Smooth muscle cell (in vitro differentiated cells): ENCODE data around the gene KMT2B. TPM values are rescaled to one million over a fixed set of nuclear protein-coding genes. Genes with fewer than 3 reads are reported as not detected.

ENCODE experiments used
- DNase-seq: peaks from one replicate; lab custom pipeline; 2025; ENCODE audit not compliant: unreplicated experiment; lab: John Stamatoyannopoulos, UW
- H2AFZ ChIP-seq: fragments of 200-600 bp; sonication (generic); 2 replicates; pipeline ENCODE4 v1.6.0; 2016; ENCODE audit warnings: antibody characterized with exemption, low read depth, mild to moderate bottlenecking
- H3F3A ChIP-seq: fragments of 200-600 bp; sonication (generic); 2 replicates; pipeline ENCODE4 v1.6.0; 2017; ENCODE audit warnings: antibody characterized with exemption, low read depth
- H3K27ac ChIP-seq: fragments of 200-600 bp; sonication (generic); 2 replicates; pipeline ENCODE4 v1.5.1; 2016; ENCODE audit warnings: low read depth, mild to moderate bottlenecking
- H3K27me3 ChIP-seq: fragments of 200-600 bp; sonication (generic); 2 replicates; pipeline ENCODE4 v1.6.1; 2016; ENCODE audit warnings: low read depth, mild to moderate bottlenecking
- H3K36me3 ChIP-seq: fragments of 200-600 bp; sonication (generic); 2 replicates; pipeline ENCODE4 v1.5.1; 2016; ENCODE audit warnings: low read depth
- H3K4me1 ChIP-seq: fragments of 200-600 bp; sonication (generic); 2 replicates; pipeline ENCODE4 v1.5.1; 2016; ENCODE audit warnings: low read depth
- H3K4me2 ChIP-seq: fragments of 200-600 bp; sonication (generic); 2 replicates; pipeline ENCODE4 v1.6.0; 2016; ENCODE audit warnings: mild to moderate bottlenecking
- H3K4me3 ChIP-seq: fragments of 200-600 bp; sonication (generic); 2 replicates; pipeline ENCODE4 v1.5.1; 2016; ENCODE audit warnings: mild to moderate bottlenecking
- H3K79me2 ChIP-seq: fragments of 200-600 bp; sonication (generic); 2 replicates; pipeline ENCODE4 v1.6.0; 2016; ENCODE audit warnings: low read depth, mild to moderate bottlenecking
- H3K9ac ChIP-seq: fragments of 200-600 bp; sonication (generic); 2 replicates; pipeline ENCODE4 v1.6.0; 2016; ENCODE audit warnings: low read depth
- H3K9me3 ChIP-seq: fragments of 200-600 bp; sonication (generic); replicated peaks from 2 replicates; pipeline ENCODE4 v1.5.1; 2016; ENCODE audit warnings: low read depth
- H4K20me1 ChIP-seq: fragments of 200-600 bp; sonication (generic); 2 replicates; pipeline ENCODE4 v1.6.0; 2016; ENCODE audit warnings: low read depth
- CTCF ChIP-seq: fragments of 200-600 bp; sonication (generic); IDR thresholded peaks from 2 replicates; pipeline ENCODE4 v1.5.1; 2017; ENCODE audit warnings: borderline replicate concordance, mild to moderate bottlenecking, antibody characterized with exemption; ENCODE audit not compliant: insufficient read depth, poor library complexity, severe bottlenecking
- WGBS: methylation state at CpG from one replicate; pipeline ENCODE4 v1.1.7; 2016; ENCODE audit warnings: low lambda C conversion rate; 5-methylcytosine and 5-hydroxymethylcytosine counted together
- polyA plus RNA-seq: library from polyadenylated mRNA; unstranded; fragments of >200 nt; fragmentation: Nextera tagmentation; extraction: Ambion mirVana; gene quantifications from 2 replicates; pipeline ENCODE4 v1.2.1, GENCODE V29; 2016
- total RNA-seq: library from RNA; depleted of rRNA; stranded (reverse); fragments of >200 nt; gene quantifications from 2 replicates; pipeline ENCODE4 v1.2.3, GENCODE V29; 2014

KMT2B gene
- total and polyA plus RNA-seq, 2 experiments from 2014 or later = 8.8 to 31.1 TPM

DNA sequence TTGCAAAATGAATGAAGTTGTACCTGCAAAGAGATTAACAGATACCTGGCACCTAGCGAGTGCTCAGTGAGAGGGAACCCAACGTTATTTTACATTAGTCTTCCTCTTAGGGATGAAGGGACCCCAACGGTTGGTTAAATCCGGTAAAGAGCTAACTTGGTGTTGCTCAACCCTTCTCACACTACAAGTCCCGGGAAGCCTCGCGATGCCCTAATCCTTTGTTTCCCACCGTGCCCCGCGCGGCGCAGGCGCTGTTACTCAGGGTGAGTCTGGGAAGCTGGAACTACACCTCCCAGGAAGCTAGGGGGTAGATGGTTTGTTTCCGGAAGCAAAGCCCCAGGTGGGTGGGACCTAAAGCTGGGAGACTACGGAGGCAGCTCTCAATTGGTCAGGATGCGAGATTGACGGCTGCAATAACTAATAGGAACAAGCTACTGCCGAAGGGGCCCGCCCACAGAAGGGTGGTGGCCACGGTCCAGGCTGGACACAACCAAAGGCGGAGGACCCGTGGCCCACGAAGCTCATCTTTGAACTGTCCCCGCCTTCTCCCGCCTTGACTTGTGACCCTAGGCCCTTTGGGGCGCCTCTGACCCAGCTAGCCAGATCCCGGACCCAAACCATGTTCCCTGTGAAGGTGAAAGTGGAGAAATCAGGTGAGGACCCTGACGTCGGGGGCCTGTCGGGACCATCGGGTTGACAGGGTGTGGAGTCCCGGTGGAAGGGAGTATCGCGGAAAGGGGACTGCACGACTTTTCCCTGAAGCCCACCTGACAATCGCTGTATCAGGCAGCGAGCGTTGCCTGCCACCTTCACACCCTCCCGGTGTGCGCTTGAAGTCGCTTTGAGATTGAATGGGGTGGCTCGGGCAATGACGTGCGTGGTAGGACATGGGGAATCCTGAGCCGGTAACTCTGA, 30.6 kb downstream of the KMT2B start, which contains the start of gene LIN37:
TSS of gene LIN37 (plus strand) at position 471 of the 915 bp plus-strand sequence. CDS start at position 620, 149 bp downstream.
- Histone ChIP-seq H3K4me1 (peaks cover 9% of the 10 kb centered on the region), H3K79me2 (peaks cover 46% of the 10 kb centered on the region), H4K20me1 (peaks cover 4% of the 10 kb centered on the region)

DNA sequence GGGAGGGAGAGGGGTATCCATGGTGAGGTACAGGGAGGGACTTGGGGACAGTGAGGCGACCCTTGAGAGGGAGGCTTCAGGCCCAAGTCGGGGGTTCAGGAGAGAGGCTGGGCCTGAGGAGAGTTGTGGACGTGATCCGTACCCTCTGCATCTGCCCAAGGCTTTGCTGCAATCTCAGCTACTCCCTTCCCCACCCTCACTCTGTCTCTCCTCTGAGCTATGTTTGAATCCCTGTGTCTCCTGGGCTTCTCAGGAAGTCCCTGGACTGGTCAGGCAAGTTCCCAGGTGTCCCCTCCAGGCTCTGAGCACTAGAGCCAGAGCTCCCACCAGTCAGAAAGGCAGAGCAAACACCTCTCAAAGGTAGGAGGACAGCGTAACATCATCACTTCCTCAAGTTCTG, 32.4 kb downstream of the KMT2B start:
- Histone ChIP-seq H3K4me3 (no peak overlapping the region), H3K27ac (peak overlapping the region; percentile 45), H3F3A (peaks cover 12% of the 10 kb centered on the region), H3K79me2 (peaks cover 46% of the 10 kb centered on the region), H3K9ac (peak overlapping the region; percentile 15), H3K27me3 (no peaks in the 10 kb centered on the region), H3K36me3 (no peaks in the 10 kb centered on the region), H3K4me1 (peaks cover 10% of the 10 kb centered on the region), H2AFZ (no peak overlapping the region), H3K4me2 (peak overlapping the region; percentile 21), H3K9me3 (no peaks in the 10 kb centered on the region), H4K20me1 (peaks cover 9% of the 10 kb centered on the region)
- 83% methylated on average over 3 of the region's 5 CpGs for WGBS
- no peak for TF ChIP-seq CTCF
- no peak for DNase-seq

More for the DNA sequence above, 30.6 kb downstream of the KMT2B start, which contains the start of gene LIN37:
- H3K9ac ChIP-seq = peak within 1 kb of the TSS; percentile 93
- under 1% methylated on average over 45 of the region's 45 CpGs for WGBS
- no peaks in the 10 kb centered on the region for H3K9me3 ChIP-seq
- DNase-seq = peak; percentile 93
- no peak within 1 kb of the TSS for H2AFZ ChIP-seq
- peak within 1 kb of the TSS; percentile 92 for H3K4me3 ChIP-seq
- no peaks in the 10 kb centered on the region for H3K27me3 ChIP-seq
- no peaks in the 10 kb centered on the region for H3F3A ChIP-seq
- H3K36me3 ChIP-seq = no peaks in the 10 kb centered on the region
- H3K4me2 ChIP-seq = peak within 1 kb of the TSS; percentile 95
- no peak for TF ChIP-seq CTCF
- H3K27ac ChIP-seq = peak within 1 kb of the TSS; percentile 60

- Histone ChIP-seq H3K9ac (no peak overlapping the region), H3K79me2 (peaks cover 31% of the 10 kb centered on the region), H2AFZ (no peak overlapping the region), H4K20me1 (peaks cover 11% of the 10 kb centered on the region), H3K4me3 (no peak overlapping the region), H3K4me1 (peaks cover 22% of the 10 kb centered on the region), H3K9me3 (no peaks in the 10 kb centered on the region), H3F3A (peaks cover 26% of the 10 kb centered on the region), H3K36me3 (no peaks in the 10 kb centered on the region), H3K27ac (no peak overlapping the region), H3K27me3 (no peaks in the 10 kb centered on the region), H3K4me2 (no peak overlapping the region)
- WGBS = 96% methylated on average over 14 of the region's 14 CpGs
- DNase-seq = no peak
- no peak for TF ChIP-seq CTCF
Measured at GRCh38 chr19:35751839-35752745, 34.3 kb downstream of the KMT2B start.
